ENCODE data around the gene C3orf18.
A peak's percentile ranks its signal among the peaks of the same experiment; 100 is the strongest.
"Not testable (repeated sequence)": the region's sequence is repeated elsewhere in the genome, so short reads cannot be mapped to it uniquely, and the experiment has no call there.

Gene C3orf18

GRCh38 chr3:50512908-50513307 is 54.6 kb downstream of the C3orf18 start:
- H3K36me3 Mint-ChIP-seq, H3K27ac Mint-ChIP-seq, H3K4me3 Mint-ChIP-seq, ATAC-seq, H3K9me3 Mint-ChIP-seq: not testable (repeated sequence)
- Mint-ChIP-seq H3K27me3 (peaks cover 15% of the 10 kb centered on the region), H3K4me1 (peaks cover 32% of the 10 kb centered on the region)

- Mint-ChIP-seq H3K4me1 (peaks cover 32% of the 10 kb centered on the region), H3K27ac (no peak overlapping the region), H3K4me3 (no peak overlapping the region), H3K9me3 (no peaks in the 10 kb centered on the region), H3K36me3 (no peaks in the 10 kb centered on the region), H3K27me3 (peaks cover 15% of the 10 kb centered on the region)
- no peak for ATAC-seq
Observed at GRCh38 chr3:50512131-50512530, 55.4 kb downstream of the C3orf18 start.

GRCh38 chr3:50510325-50510724 is 57.2 kb downstream of the C3orf18 start:
- H3K27me3 Mint-ChIP-seq, result peaks cover 9% of the 10 kb centered on the region
- peak; percentile 49 for ATAC-seq
- no peaks in the 10 kb centered on the region for H3K36me3 Mint-ChIP-seq
- no peak overlapping the region for H3K27ac Mint-ChIP-seq
- H3K4me1 Mint-ChIP-seq, result peaks cover 17% of the 10 kb centered on the region
- H3K9me3 Mint-ChIP-seq, result no peaks in the 10 kb centered on the region
- no peak overlapping the region for H3K4me3 Mint-ChIP-seq

- Mint-ChIP-seq H3K9me3 (no peaks in the 10 kb centered on the region), H3K36me3 (no peaks in the 10 kb centered on the region), H3K27ac (no peak overlapping the region), H3K27me3 (peaks cover 9% of the 10 kb centered on the region), H3K4me3 (no peak overlapping the region), H3K4me1 (peaks cover 11% of the 10 kb centered on the region)
- no peak for ATAC-seq
Observed at GRCh38 chr3:50509715-50510114, 57.8 kb downstream of the C3orf18 start.

DNA sequence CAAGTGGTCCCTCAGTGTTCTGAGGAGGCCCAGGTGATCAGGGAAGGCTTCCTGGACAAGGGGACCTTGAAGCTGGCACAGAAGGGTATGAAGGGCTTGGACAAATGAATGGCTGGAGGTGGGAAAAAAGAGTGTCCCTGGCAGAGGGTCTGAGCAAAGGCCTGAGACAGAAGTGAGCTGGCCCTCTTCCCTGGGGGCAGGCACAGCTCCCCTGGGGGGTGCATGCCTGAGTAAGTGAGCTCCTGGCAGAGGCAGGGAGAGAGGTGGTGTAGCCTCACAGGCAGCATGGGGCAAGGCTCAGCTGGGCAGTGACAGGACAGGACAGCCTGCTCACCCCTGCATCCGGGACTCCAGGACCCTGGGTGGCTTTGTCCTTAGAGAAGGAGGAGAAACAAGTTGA is 58.7 kb downstream of the C3orf18 start:
- Mint-ChIP-seq H3K4me1 (peaks cover 8% of the 10 kb centered on the region), H3K9me3 (no peaks in the 10 kb centered on the region), H3K36me3 (no peaks in the 10 kb centered on the region), H3K27me3 (peaks cover 9% of the 10 kb centered on the region), H3K4me3 (no peak overlapping the region), H3K27ac (no peak overlapping the region)
- no peak for ATAC-seq
